DMS53 (cell line): ENCODE measurements around the gene MAP4K4.
A peak's percentile ranks its signal among the peaks of the same experiment; 100 is the strongest.

ENCODE experiments used
- DNase-seq: peaks from one replicate; lab custom pipeline; 2025; lab: John Stamatoyannopoulos, UW

Gene MAP4K4

DNA sequence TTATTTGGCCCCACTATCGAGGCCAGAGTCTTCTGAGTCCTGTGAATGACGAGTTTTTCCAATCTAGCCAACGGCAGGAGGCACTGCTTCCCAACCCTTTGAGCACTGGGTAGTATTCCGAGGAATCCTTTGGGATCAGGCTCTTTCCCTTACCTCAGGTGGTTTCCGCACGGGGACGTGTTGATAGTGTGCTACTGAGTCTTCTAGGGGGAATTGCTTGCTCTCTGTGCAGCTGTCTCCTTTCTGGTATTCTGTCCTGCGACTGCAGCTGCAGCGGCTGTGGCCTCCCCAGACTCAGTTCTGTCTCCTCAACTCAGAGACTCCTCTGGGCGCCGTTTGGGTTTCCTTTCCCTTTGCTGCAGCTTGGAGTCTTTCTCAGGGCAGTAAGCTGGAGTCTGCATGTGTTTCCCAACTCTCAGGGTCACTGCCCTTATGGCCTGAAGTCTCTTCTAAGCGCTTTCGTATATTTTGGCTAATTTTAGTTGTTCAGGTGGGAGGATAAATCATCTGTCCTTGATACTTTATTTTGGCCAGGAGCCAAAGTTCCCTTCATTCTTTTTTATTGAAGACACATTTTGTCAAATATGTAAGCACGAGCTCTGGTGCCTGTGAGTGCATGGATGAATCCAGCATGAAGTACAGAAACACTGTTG, 118.4 kb downstream of the MAP4K4 start:
- DNase-seq = no peak

GRCh38 chr2:101816598-101816997, 119.1 kb downstream of the MAP4K4 start:
- DNase-seq = no peak

DNA sequence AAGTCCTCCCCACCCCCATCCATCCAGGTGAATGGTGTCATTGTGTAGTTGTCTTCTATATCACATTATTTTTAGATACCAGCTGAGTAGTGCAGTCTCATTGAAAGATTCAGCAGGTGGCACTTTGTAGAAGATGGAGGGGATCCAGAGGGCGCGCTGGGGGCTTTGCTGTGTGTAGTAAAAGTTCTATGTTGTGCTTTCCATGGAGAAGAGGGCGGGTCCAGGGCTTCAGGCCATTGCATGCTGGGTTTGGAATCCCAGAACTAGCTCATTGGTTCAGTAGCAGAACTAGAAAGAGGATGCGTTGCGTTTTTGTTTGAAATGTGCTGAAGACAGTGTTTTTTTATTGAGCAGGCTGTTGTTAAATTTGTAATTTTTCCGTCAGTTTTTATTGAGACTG, 120.0 kb downstream of the MAP4K4 start:
- DNase-seq = no peak

GRCh38 chr2:101818531-101819451, 121.3 kb downstream of the MAP4K4 start:
- DNase-seq = peak; percentile 57

GRCh38 chr2:101820519-101820918, 123.0 kb downstream of the MAP4K4 start:
- peak; percentile 20 for DNase-seq

DNA sequence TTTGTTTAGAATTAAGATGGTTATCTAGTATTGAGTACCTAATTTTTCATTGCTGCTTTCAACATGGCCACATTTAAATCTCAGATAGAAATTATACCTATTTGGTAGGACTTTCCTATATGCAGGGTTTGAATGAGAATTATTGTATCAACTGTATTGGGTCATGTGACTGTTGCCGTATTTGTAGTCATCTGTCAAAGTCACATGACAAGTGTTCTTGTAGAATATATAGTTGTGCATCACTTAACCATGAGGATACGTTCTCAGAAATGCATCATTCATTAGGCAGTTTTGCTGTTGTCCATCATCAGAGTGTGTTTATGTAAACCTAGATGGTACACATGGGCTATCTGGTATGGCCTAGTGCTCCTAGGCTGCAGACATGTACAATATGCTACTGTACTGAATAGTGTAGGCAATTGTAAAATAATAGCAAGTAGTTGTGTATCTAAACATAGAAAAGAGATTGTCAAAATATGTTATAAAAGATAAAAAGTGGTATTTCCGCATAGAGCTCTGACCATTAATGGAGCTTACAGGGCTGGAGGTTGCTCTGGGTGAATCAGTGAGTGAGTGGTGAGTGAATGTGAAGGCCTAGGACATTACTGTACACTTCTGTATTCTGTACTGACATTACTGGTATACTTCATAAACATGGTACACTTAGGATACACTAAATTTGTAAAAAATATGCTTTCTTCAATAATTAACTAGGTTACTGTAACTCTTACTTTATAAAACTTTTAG, 123.7 kb downstream of the MAP4K4 start:
- DNase-seq = no peak

DNA sequence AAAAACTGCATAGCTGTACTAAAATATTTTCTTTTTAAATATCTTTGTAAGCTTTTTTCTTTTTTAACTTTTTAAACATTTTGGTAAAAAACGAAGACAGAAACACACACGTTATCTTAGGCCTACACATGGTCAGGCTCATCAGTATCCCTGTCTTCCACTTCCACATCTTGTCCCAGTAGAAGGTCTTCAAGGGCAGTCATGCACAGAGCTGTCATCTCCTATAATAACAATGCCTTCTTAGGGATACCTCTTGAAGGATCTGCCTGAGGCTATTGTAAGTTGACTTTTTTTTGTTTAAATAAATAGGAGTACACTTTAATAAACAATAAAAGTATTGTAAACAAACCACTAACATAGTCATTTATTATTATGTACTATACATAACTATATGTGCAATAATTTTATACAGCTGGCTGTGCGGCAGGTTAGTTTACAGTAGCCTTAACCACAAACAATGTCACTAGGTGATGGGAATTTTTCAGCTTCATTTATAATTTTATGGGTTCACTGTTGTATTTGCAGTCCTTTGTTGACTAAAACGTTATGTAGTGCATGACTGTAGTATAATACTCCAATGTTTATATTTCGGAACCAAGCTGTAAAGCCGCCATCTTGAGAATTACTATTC, 124.4 kb downstream of the MAP4K4 start:
- DNase-seq = no peak

DNA sequence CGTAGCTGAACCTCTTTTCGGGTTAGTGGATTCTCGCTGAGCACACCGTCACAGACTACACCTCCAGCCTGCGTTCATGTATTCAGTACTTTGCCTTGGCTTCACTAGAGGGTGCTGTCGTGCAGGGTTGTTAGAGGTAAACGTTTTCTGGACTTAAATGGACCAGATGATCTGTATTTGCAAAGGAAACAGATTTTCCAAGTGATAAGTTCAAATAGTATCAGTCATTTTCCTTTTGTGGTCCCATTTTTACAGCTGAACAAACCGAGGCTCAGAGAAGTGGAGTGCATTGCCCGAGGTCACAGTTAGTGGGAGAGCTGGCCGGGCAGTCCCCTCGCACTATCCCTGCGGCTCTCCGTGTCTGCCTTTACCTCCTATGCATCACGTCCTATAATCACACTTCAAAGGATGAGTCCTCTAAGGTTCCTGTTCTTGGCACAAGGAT, 125.9 kb downstream of the MAP4K4 start:
- peak; percentile 85 for DNase-seq

- no peak for DNase-seq
These were observed 126.4 kb downstream of the MAP4K4 start for GRCh38 chr2:101823859-101824258.

DNA sequence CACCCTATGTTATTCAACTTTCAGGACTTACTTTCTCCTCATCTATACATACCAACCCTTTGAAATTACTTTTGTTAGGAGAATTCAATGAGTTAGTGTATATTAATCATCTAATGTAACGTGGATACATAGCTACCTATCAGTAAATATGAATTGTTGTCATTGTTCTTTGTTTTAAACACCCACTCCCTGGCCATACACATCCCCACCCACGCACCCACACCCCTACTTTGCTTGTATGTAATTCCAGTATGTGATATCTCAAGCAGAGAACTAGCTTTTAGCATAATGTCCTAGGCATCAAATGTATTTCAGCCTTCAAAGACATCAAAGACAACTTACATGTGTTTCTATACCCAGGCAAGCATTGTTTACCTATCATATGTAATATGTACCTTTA, 129.2 kb downstream of the MAP4K4 start:
- no peak for DNase-seq

- DNase-seq = no peak
These were observed 129.7 kb downstream of the MAP4K4 start for GRCh38 chr2:101827246-101827645.

DNA sequence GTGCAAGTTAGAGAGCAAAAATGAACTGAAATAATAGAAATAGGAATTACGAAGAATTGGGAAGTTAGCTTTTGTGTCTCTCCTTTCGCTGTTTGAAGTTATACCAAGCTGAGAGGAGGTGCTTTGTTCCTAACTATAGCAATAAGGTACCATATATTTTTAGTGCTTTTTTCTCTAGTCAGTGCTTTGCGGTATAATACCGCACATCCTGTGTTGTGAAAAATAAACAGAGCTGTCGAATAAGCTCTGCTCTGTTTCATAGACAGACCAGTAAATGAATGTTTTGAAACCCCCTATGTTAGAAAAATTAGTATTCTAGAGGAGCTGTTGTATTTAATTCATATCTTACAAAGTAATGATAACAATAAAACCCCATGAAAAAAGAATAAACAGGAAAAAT, 130.8 kb downstream of the MAP4K4 start:
- no peak for DNase-seq

DNA sequence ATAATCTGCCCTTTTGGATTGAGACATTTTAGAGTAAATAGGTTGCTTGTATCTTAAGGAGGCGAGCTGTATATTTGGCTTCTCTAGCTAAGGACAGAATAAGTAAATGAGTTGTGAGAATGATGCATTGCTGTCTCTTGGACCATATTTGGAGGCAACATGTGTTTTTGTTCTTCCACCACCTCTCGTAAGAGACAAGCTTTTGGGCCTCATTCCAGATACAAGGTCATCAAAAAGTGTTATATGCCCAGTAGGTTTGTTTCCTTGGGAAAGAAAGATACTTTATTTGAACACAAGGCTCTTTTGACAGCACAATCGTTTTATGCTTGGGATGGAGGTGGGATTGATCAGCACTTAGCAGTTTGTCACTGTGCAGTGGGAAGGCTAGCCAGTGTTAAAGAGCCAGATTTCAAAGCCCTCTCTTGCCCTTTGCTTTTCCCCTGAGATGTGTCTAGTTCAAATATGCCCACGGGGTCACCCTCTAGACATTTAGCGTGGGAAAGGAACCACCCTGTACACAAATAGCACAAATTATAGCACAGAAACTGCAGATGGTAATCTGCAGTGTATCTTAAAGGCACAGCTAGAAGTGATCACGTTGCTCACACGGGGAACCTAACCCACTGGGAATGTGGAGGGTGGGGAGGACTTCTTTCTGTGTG, 131.3 kb downstream of the MAP4K4 start:
- DNase-seq = no peak

DNA sequence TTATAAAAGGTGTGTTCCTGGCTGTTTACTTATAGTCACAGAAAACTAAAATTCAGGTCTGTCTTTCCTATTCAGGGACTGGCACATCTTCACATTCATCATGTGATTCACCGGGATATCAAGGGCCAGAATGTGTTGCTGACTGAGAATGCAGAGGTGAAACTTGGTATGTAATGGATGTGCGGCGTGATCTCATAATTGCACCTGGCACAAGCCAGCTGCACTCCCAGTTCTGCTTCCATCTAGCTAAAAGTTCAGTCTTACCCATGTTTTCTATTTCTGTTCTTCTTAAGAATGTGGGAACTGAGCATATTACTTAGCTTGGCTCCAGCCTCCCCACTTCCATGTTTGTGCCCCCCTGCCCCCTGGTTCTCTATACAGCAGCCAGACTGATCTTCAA, 131.9 kb downstream of the MAP4K4 start:
- DNase-seq = no peak

DNA sequence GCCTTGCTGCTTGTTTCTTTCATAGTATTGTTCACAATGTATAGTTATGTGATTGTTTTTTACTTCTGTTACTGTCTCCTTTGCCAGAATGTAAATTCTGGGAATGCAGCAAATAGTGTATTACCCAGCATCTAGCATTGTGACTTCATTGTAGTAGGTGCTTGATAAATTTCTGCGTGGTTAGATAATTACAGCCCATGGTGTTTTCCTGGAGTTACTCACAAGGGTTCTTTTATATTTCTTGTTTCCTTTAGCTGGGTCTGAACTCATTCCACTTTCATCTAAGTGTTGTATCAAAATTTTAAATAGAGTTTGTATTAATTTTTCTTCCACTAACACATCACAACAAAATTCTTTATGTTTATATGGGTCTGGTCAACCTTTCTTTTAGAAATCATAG, 132.6 kb downstream of the MAP4K4 start:
- no peak for DNase-seq

DNA sequence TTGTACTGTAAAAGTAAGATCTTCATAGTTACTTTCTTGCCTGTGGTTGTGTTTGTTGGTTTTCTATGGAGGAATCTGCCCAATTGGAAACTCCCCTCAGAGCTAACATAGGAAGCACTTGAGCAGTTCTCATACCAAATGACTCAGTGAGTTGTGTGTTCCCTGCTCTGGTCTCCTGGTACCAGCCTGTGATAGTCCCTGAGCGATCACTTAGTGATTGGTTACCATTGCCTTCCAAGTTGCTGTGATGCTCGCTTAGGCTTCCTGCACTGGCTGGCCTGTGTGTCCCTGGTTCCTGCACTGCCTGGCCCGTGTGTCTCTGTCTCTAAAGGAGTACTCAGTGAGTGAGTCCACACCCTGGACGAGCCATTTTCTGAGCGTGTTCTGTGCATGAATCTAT, 133.0 kb downstream of the MAP4K4 start:
- DNase-seq = peak; percentile 54

- DNase-seq = peak; percentile 84
These were observed 133.9 kb downstream of the MAP4K4 start for GRCh38 chr2:101831351-101831865.

GRCh38 chr2:101832114-101832513, 134.6 kb downstream of the MAP4K4 start:
- peak; percentile 48 for DNase-seq

DNA sequence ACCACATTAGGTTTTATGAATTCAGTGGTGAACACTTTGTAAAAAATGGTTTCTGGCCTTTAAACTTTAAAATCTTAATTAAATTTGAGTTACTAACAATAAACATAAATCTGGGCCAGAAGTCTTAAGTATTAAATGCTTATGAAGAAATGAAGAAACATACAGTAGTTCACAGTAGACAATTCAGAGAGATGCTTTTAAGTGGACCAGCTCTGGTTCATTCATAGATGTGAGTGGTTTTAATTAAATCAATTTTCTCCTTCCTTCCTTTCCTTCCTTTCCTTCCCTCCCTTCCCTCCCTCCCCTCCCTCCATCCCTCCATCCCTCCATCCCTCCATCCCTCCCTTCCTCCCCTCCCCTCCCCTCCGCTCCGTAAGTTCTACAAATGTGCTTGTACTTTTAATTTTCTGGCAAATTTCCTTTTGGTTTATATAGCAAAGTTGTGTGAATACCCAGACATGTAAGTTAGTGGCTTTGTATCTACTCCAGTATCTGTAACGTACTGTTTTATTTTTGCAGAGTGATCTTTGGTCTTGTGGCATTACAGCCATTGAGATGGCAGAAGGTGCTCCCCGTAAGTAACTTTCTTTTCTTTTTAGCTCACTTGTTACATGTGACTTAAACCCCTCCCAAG, 136.5 kb downstream of the MAP4K4 start:
- no peak for DNase-seq

GRCh38 chr2:101837354-101837753, 139.8 kb downstream of the MAP4K4 start:
- DNase-seq = no peak
